Measurements from ENCODE around the gene ELF3.
"Not testable (repeated sequence)": the region's sequence is repeated elsewhere in the genome, so short reads cannot be mapped to it uniquely, and the experiment has no call there.

Gene ELF3

DNA sequence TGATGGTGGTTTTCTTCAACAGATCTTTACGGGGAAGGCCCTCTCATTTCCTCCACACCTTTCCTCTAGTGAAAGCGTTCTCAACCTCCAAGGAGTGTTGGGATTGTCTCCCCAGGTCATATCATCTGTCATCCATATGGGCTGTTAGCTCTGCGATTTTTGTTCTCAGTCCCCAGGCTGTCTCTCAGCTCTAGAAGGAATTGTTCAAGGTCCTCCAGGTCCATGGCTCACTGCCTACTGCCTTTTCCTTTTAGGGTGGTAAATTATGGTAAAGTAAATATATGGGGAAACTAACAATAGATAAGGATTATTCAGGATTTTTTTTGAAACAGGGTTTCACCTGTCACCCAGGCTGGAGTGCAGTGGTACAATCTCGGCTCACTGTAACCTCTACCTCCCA lies 37.6 kb downstream of the ELF3 start:
- no peaks in the 10 kb centered on the region for H3K9me2 ChIP-seq (ENCODE audit: low read depth, low read length)
- no peaks in the 10 kb centered on the region for H3K9me3 ChIP-seq (ENCODE audit: low read length)
- H3K9ac ChIP-seq (ENCODE audit: low read length): no peak overlapping the region
- no peaks in the 10 kb centered on the region for H3F3A ChIP-seq (ENCODE audit: insufficient read depth, low read length)
- H3K4me2 ChIP-seq (ENCODE audit: low read length): no peak overlapping the region
- no peaks in the 10 kb centered on the region for H3K36me3 ChIP-seq (ENCODE audit: insufficient read depth, low read length)
- no peak overlapping the region for H3K4me3 ChIP-seq (ENCODE audit: low read depth, low read length, poor library complexity, severe bottlenecking)
- no peaks in the 10 kb centered on the region for H3K79me2 ChIP-seq (ENCODE audit: insufficient read depth, low read length)
- no peaks in the 10 kb centered on the region for H4K20me1 ChIP-seq (ENCODE audit: insufficient read depth, low read length)
- TF ChIP-seq, protein P1, sequence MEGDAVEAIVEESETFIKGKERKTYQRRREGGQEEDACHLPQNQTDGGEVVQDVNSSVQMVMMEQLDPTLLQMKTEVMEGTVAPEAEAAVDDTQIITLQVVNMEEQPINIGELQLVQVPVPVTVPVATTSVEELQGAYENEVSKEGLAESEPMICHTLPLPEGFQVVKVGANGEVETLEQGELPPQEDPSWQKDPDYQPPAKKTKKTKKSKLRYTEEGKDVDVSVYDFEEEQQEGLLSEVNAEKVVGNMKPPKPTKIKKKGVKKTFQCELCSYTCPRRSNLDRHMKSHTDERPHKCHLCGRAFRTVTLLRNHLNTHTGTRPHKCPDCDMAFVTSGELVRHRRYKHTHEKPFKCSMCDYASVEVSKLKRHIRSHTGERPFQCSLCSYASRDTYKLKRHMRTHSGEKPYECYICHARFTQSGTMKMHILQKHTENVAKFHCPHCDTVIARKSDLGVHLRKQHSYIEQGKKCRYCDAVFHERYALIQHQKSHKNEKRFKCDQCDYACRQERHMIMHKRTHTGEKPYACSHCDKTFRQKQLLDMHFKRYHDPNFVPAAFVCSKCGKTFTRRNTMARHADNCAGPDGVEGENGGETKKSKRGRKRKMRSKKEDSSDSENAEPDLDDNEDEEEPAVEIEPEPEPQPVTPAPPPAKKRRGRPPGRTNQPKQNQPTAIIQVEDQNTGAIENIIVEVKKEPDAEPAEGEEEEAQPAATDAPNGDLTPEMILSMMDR (IDR thresholded peaks at IDR 0.05; ENCODE audit: low read length): no peak
- no peak for TF ChIP-seq EZH2 (IDR thresholded peaks at IDR 0.05; ENCODE audit: borderline replicate concordance, low read length)
- H2AFZ ChIP-seq (ENCODE audit: low read length): no peak overlapping the region
- H3K27ac ChIP-seq (ENCODE audit: low read depth, low read length, poor library complexity, severe bottlenecking): no peak overlapping the region
- no peaks in the 10 kb centered on the region for H3K27me3 ChIP-seq (ENCODE audit: insufficient read depth, low read length)
- no peaks in the 10 kb centered on the region for H3K4me1 ChIP-seq (ENCODE audit: insufficient read depth, low read length, severe bottlenecking)

DNA sequence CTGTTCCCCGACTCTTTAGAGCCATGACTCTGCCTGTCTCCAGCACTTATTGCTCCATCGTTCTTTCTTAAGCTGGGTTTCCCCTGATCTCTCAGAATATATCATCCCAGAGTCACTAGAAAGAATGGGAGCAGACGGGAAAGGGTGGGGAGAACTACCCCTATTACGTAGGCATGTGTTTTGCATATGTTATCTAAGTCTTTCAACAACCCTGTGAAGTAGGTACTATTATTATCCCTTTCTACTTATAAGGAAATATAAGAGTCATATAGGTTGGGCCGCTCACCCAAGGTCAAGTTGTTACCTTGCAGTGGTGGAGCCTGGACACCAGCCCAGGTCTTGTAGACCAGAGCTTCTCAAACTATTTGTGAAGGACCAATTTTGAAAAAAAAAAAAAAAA lies 38.7 kb downstream of the ELF3 start:
- TF ChIP-seq, protein P1 (IDR thresholded peaks at IDR 0.05; ENCODE audit: low read length): no peak
- no peak for TF ChIP-seq EZH2 (IDR thresholded peaks at IDR 0.05; ENCODE audit: borderline replicate concordance, low read length)
- H4K20me1 ChIP-seq (ENCODE audit: insufficient read depth, low read length): no peaks in the 10 kb centered on the region
- H3F3A ChIP-seq (ENCODE audit: insufficient read depth, low read length): no peaks in the 10 kb centered on the region
- H3K79me2 ChIP-seq (ENCODE audit: insufficient read depth, low read length): no peaks in the 10 kb centered on the region
- no peaks in the 10 kb centered on the region for H3K27me3 ChIP-seq (ENCODE audit: insufficient read depth, low read length)
- H3K9ac ChIP-seq (ENCODE audit: low read length): no peak overlapping the region
- no peak overlapping the region for H3K4me3 ChIP-seq (ENCODE audit: low read depth, low read length, poor library complexity, severe bottlenecking)
- no peak overlapping the region for H3K4me2 ChIP-seq (ENCODE audit: low read length)
- no peaks in the 10 kb centered on the region for H3K9me3 ChIP-seq (ENCODE audit: low read length)
- no peaks in the 10 kb centered on the region for H3K9me2 ChIP-seq (ENCODE audit: low read depth, low read length)
- H3K4me1 ChIP-seq (ENCODE audit: insufficient read depth, low read length, severe bottlenecking): no peaks in the 10 kb centered on the region
- H2AFZ ChIP-seq (ENCODE audit: low read length): no peak overlapping the region
- no peak overlapping the region for H3K27ac ChIP-seq (ENCODE audit: low read depth, low read length, poor library complexity, severe bottlenecking)
- no peaks in the 10 kb centered on the region for H3K36me3 ChIP-seq (ENCODE audit: insufficient read depth, low read length)

DNA sequence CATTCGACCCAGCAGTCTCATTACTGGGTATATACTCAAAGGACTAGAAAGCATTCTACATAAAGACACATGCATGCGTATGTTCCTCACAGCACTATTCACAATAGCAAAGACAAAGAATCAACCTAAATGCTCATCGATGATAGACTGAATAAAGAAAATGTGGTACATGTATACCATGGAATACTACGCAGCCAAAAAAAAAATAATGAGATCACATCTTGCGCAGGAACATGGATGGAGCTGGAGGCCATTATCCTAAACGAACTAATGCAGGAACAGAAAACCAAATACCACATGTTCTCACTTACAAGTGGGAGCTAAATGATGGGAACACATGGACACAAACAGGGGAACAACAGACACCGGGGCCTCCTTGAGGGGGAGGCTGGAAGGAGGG lies 43.7 kb downstream of the ELF3 start:
- Histone ChIP-seq H4K20me1 (ENCODE audit: insufficient read depth, low read length) (no peaks in the 10 kb centered on the region), H3K27me3 (ENCODE audit: insufficient read depth, low read length) (no peaks in the 10 kb centered on the region), H3K4me3 (ENCODE audit: low read depth, low read length, poor library complexity, severe bottlenecking) (no peak overlapping the region), H3K36me3 (ENCODE audit: insufficient read depth, low read length) (no peaks in the 10 kb centered on the region), H3K4me1 (ENCODE audit: insufficient read depth, low read length, severe bottlenecking) (no peaks in the 10 kb centered on the region), H3K9me3 (ENCODE audit: low read length) (no peaks in the 10 kb centered on the region), H3K4me2 (ENCODE audit: low read length) (no peak overlapping the region), H3K9ac (ENCODE audit: low read length) (no peak overlapping the region), H3K9me2 (ENCODE audit: low read depth, low read length) (no peaks in the 10 kb centered on the region), H3K27ac (ENCODE audit: low read depth, low read length, poor library complexity, severe bottlenecking) (no peak overlapping the region), H3K79me2 (ENCODE audit: insufficient read depth, low read length) (no peaks in the 10 kb centered on the region), H2AFZ (ENCODE audit: low read length) (no peak overlapping the region), H3F3A (ENCODE audit: insufficient read depth, low read length) (no peaks in the 10 kb centered on the region)
- no peak for TF ChIP-seq EZH2 (IDR thresholded peaks at IDR 0.05; ENCODE audit: borderline replicate concordance, low read length)
- TF ChIP-seq, protein P1 (IDR thresholded peaks at IDR 0.05; ENCODE audit: low read length): no peak

DNA sequence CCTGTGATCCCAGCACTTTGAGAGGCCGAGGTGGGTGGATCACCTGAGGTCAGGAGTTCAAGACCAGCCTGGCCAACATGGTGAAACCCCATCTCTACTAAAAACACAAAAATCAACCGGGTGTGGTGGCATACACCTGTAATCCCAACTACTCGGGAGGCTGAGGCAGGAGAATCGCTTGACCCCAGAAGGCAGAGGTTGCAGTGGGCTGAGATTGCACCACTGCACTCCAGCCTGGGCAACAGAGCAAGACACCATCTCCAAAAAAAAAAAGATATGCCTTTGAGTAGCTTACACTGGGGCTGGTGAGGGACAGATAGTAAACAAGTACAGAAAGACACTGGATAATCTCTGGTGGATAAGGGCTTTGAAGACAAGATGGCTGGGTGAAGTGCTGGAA lies 44.3 kb downstream of the ELF3 start:
- H3K9me3 ChIP-seq (ENCODE audit: low read length); H3K4me2 ChIP-seq (ENCODE audit: low read length); H3K9ac ChIP-seq (ENCODE audit: low read length); H3K27ac ChIP-seq (ENCODE audit: low read depth, low read length, poor library complexity, severe bottlenecking); H3K36me3 ChIP-seq (ENCODE audit: insufficient read depth, low read length); H3K27me3 ChIP-seq (ENCODE audit: insufficient read depth, low read length); H4K20me1 ChIP-seq (ENCODE audit: insufficient read depth, low read length); H3F3A ChIP-seq (ENCODE audit: insufficient read depth, low read length); H3K4me3 ChIP-seq (ENCODE audit: low read depth, low read length, poor library complexity, severe bottlenecking); H3K9me2 ChIP-seq (ENCODE audit: low read depth, low read length); H3K79me2 ChIP-seq (ENCODE audit: insufficient read depth, low read length); H3K4me1 ChIP-seq (ENCODE audit: insufficient read depth, low read length, severe bottlenecking); H2AFZ ChIP-seq (ENCODE audit: low read length): not testable (repeated sequence)
